ENCODE measurements around the gene SZT2. TPM values are rescaled to one million over a fixed set of nuclear protein-coding genes. Genes with fewer than 3 reads are reported as not detected.

SZT2 gene
- total and polyA plus RNA-seq, 10 of the 15 experiments (the other 5 are each of a cell fraction or from before 2014, with no cell fraction given) = 1.4 to 38.3 (median 12.7) TPM

DNA sequence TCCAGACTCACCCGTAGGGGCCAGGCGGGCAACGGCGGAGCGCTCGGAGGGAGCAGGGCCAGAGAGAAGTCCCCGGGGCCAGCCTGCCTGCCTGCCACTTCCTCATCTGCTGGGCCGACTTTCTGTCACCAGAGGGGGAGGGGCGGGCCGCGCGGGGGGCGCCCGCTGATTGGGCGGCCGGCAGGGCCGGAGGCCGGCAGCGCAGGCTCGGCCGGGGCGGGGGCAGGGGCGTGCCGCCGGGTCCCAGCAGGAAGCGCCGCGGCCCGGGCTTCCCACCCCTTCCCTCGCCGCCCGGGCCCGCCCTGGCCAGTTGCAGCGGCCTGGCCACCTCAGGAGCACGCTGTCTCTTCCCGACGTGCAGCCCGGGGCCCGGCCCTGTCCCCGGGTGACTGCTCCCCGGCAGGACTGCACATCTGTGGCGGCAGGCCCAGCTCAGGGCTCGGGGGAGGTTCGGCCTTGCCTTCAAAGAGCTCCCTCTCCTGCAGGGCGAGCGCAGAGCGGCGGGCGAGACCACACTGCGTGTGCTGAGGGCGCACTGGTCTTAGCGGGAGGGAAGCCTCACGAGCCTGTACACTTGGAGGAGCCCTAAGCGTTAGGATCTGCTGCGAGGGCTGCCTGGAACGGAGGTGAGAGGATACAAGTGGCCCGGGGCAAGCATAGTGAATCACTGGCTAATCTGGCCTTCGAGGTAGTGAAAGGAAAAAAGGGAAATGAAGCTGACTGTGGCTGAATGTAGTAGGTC is 21.6 kb upstream of the SZT2 start, which contains the start of gene ELOVL1 (continued):
- TF ChIP-seq ZNF622 (IDR thresholded peaks at IDR 0.05) (no peak), PML (IDR thresholded peaks at IDR 0.05; ENCODE audit: low read length) (peak; percentile 66; the same call in 1 of the 2 replicates), SIX5 (IDR thresholded peaks at IDR 0.05; ENCODE audit: low read depth, low read length, severe bottlenecking) (no peak), NFIC (IDR thresholded peaks at IDR 0.05; ENCODE audit: low read depth, low read length) (no peak), ESRRA (IDR thresholded peaks at IDR 0.05; ENCODE audit: low read length) (no peak), BHLHE40 (IDR thresholded peaks at IDR 0.05; ENCODE audit: borderline replicate concordance in 1 of 2, low read depth in 2 of 2, low read length in 1 of 2) (peak; percentile 23 to 80; a peak in 2 of 4 replicates), ETV6 (conservative IDR thresholded peaks at IDR 0.05 in 1 of 2, IDR thresholded peaks at IDR 0.05 in 1 of 2; ENCODE audit: borderline replicate concordance in 1 of 2, low read depth in 1 of 2) (no peak; a peak in 1 of 4 replicates), HDGF (IDR thresholded peaks at IDR 0.05) (peak; percentile 76), ZSCAN29 (IDR thresholded peaks at IDR 0.05) (no peak), IRF4 (IDR thresholded peaks at IDR 0.05; ENCODE audit: low read depth, low read length) (no peak), KLF5 (IDR thresholded peaks at IDR 0.05; ENCODE audit: partially characterized antibody) (no peak), CREB1 (IDR thresholded peaks at IDR 0.05; ENCODE audit: low read depth) (peak; percentile 67), TBL1XR1 (IDR thresholded peaks at IDR 0.05; ENCODE audit: low read depth, low read length) (peak; percentile 63; the same call in 1 of the 2 replicates), EGR1 (IDR thresholded peaks at IDR 0.05; ENCODE audit: borderline replicate concordance in 1 of 2, low read depth in 2 of 2, low read length in 2 of 2) (peak in 1 of 2 experiments; percentile 42; a peak in 1 of 3 replicates), HCFC1 (IDR thresholded peaks at IDR 0.05; ENCODE audit: low read length) (no peak; the same call in 1 of the 2 replicates), TCF3 (IDR thresholded peaks at IDR 0.05; ENCODE audit: borderline replicate concordance, insufficient read depth, low read depth, low read length) (0 out of 2 replicates have a peak, but pooled peaks have one; percentile 6), IKZF2 (IDR thresholded peaks at IDR 0.05) (peak; percentile 56; a peak in 3 of 4 replicates), LARP7 (IDR thresholded peaks at IDR 0.05) (peak; percentile 80), RAD51 (IDR thresholded peaks at IDR 0.05) (no peak), BACH1 (IDR thresholded peaks at IDR 0.05; ENCODE audit: borderline replicate concordance) (peak; percentile 45)
- TF ChIP-seq, protein P1, sequence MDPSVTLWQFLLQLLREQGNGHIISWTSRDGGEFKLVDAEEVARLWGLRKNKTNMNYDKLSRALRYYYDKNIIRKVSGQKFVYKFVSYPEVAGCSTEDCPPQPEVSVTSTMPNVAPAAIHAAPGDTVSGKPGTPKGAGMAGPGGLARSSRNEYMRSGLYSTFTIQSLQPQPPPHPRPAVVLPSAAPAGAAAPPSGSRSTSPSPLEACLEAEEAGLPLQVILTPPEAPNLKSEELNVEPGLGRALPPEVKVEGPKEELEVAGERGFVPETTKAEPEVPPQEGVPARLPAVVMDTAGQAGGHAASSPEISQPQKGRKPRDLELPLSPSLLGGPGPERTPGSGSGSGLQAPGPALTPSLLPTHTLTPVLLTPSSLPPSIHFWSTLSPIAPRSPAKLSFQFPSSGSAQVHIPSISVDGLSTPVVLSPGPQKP (IDR thresholded peaks at IDR 0.05; ENCODE audit: low read depth, low read length) = no peak
- TF ChIP-seq, protein P2, sequence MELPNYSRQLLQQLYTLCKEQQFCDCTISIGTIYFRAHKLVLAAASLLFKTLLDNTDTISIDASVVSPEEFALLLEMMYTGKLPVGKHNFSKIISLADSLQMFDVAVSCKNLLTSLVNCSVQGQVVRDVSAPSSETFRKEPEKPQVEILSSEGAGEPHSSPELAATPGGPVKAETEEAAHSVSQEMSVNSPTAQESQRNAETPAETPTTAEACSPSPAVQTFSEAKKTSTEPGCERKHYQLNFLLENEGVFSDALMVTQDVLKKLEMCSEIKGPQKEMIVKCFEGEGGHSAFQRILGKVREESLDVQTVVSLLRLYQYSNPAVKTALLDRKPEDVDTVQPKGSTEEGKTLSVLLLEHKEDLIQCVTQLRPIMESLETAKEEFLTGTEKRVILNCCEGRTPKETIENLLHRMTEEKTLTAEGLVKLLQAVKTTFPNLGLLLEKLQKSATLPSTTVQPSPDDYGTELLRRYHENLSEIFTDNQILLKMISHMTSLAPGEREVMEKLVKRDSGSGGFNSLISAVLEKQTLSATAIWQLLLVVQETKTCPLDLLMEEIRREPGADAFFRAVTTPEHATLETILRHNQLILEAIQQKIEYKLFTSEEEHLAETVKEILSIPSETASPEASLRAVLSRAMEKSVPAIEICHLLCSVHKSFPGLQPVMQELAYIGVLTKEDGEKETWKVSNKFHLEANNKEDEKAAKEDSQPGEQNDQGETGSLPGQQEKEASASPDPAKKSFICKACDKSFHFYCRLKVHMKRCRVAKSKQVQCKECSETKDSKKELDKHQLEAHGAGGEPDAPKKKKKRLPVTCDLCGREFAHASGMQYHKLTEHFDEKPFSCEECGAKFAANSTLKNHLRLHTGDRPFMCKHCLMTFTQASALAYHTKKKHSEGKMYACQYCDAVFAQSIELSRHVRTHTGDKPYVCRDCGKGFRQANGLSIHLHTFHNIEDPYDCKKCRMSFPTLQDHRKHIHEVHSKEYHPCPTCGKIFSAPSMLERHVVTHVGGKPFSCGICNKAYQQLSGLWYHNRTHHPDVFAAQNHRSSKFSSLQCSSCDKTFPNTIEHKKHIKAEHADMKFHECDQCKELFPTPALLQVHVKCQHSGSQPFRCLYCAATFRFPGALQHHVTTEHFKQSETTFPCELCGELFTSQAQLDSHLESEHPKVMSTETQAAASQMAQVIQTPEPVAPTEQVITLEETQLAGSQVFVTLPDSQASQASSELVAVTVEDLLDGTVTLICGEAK (IDR thresholded peaks at IDR 0.05; ENCODE audit: borderline replicate concordance) = no peak; the same call in 1 of the 2 replicates
- TF ChIP-seq, protein P3, sequence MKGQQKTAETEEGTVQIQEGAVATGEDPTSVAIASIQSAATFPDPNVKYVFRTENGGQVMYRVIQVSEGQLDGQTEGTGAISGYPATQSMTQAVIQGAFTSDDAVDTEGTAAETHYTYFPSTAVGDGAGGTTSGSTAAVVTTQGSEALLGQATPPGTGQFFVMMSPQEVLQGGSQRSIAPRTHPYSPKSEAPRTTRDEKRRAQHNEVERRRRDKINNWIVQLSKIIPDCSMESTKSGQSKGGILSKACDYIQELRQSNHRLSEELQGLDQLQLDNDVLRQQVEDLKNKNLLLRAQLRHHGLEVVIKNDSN (IDR thresholded peaks at IDR 0.05; ENCODE audit: borderline replicate concordance, extremely low read length, insufficient read depth, low read depth, low read length) = no peak
- TF ChIP-seq, protein P4, sequence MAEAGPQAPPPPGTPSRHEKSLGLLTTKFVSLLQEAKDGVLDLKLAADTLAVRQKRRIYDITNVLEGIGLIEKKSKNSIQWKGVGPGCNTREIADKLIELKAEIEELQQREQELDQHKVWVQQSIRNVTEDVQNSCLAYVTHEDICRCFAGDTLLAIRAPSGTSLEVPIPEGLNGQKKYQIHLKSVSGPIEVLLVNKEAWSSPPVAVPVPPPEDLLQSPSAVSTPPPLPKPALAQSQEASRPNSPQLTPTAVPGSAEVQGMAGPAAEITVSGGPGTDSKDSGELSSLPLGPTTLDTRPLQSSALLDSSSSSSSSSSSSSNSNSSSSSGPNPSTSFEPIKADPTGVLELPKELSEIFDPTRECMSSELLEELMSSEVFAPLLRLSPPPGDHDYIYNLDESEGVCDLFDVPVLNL (IDR thresholded peaks at IDR 0.05; ENCODE audit: low read depth, low read length) = no peak

All from GM12878 (cell line).